Islet precursor cell (in vitro differentiated cells): ENCODE results near the gene ST8SIA6.

Experiments
- DNase-seq: peaks from one replicate; pipeline ENCODE4 v3.0.0-alpha.2; 2018

ST8SIA6 gene

GRCh38 chr10:17383801-17384555, 70.4 kb downstream of the ST8SIA6 start:
- no peak for DNase-seq

DNA sequence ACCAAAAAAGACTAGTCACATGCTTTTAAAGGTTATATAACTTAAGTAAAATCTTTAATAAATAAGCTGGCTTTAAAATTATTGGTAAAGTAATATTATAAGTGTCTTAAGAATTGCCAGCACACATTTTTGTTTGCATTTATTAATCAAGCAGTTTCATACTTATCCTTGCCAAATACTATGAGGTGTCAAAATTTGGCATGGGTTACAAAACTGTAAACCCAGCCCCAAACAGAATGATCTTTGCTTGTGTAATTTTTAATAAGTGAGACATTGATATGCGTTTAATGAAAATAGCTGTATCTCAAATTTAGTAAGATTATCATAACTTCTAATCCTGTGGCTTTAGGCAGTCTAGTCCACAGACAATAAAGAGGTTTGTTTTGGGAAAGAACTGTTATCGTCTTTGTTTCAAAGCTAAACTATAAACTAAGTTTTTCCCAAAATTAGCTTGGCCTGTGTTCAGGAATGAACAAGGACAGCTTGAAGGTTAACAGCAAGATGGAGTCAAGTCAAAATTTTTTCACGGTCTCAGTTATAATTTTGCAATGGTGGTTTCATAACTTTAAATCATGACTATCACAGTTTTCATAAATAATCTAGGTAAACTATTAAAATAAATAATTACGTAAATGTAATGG, 72.8 kb downstream of the ST8SIA6 start:
- no peak for DNase-seq

GRCh38 chr10:17380888-17381287, 73.5 kb downstream of the ST8SIA6 start:
- no peak for DNase-seq

DNA sequence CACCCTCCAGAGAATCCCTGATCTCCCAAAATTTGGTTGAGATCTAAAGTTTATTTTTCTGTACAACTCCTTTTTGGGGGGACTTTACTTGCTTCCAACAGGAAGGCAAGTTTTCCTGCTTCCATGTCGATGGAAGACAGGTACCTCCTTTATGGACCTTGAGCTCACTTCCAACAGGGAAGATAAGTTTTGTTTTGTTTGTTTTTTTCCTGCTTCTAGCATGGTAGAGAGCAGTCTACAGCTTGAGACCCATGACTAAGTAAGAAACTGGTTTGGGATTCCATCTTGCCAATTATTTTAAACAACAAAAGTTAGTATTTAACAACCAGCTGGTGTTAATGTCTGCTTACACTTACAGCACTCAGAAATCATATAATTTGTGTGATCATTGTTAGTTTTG, 74.4 kb downstream of the ST8SIA6 start:
- DNase-seq = no peak

- no peak for DNase-seq
These were observed 75.2 kb downstream of the ST8SIA6 start for GRCh38 chr10:17379151-17379690.

- no peak for DNase-seq
These were observed 78.3 kb downstream of the ST8SIA6 start for GRCh38 chr10:17375936-17376584.

DNA sequence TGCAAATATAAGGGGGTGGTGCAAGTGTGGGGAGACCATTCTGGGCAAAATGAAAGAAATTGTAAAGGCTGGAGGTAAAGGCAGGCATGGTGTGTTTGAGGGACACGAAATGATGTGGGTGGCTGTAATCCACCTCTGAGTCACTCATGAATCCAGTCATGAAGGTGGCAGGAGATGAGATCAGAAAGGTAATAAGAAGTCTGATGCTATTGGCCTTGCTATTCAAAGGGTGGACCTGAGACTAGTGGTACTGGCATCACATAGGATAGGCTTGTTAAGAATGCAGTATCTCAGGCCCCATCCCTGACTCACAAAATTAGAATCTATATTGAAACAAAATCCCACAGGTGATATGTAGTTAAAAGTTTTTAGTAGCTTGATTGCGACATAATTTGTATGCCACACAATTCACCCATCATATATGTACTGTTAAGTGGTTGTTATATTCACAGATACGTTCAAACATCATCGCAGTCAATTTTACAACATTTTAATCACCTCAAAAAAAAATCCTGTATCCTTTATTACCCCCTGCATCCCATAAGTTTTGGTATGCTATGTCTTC, 85.6 kb downstream of the ST8SIA6 start:
- no peak for DNase-seq

DNA sequence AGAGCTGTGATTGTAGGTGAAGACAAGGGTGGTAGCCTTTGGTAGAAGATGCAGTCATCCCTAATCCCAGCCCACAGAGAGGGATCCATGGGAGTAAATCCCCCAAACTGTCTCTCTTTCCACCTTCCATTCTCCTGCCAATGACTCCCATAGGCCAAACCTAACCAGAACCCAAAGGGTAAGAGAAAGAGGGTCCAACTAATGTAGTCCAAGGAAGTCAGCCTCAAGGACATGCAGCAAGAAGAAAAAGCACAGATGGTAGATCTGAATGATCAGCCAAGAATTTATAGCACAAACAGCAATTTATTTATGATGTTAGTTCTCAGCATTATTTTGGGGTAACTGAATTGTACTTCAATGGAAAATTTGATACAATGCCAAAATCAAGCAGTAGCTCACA, 87.7 kb downstream of the ST8SIA6 start:
- no peak for DNase-seq

DNA sequence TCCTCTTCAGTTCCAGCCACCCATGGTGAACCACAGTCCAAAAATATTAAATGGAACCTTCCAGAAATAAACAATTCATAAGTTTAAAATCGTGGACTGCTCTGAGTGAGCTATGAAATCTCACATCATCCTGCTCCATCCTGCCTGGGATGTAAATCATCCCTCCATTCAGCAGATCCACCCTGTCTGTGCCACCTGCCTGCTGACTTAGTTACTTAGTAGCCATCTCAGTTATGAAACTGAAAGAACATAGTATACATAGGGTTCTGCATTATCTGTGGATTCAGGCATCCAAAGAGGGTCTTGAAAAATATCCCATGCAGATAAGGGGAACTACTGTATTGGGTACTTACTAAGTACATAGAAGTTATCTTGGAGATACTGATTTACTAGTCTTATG, 89.0 kb downstream of the ST8SIA6 start:
- DNase-seq = no peak

GRCh38 chr10:17358461-17358860, 95.9 kb downstream of the ST8SIA6 start:
- DNase-seq = no peak

- no peak for DNase-seq
These were observed 96.6 kb downstream of the ST8SIA6 start for GRCh38 chr10:17357781-17358180.

GRCh38 chr10:17356820-17357219, 97.6 kb downstream of the ST8SIA6 start:
- no peak for DNase-seq

- DNase-seq = no peak
These were observed 99.6 kb downstream of the ST8SIA6 start for GRCh38 chr10:17354781-17355180.

DNA sequence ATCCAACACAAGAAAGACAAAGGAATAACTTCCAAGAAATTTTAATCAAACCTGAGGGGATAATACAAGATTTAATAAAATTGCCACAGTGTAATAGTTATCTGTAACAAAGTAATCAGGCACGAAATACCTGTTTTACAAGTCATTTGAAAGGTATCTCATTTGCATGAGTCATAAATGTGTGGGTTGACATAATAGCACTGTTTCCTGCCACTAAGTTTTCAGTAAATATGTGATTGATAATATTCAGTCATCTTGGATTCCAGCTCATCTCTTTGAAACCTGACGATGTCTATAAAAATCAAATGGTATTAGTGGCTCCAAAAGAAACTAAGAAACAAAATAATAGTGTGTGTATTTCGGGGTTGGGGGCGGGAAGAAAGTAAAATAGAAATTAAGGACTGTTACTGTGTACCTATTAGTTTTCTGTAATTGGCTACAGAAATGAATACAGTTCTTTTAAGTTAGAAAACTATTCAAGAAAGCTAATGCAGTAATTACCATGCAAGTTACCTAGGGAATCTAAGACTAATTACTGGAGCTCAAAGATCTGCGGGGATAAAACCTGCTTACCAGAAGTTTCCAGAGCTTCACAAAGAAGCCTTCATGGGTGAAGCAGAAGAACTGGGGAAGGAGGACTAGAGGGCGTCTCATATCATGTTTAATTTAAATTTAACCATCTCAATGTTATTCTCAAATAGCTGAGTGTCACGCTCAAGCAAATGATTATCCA, 100.7 kb downstream of the ST8SIA6 start:
- no peak for DNase-seq

DNA sequence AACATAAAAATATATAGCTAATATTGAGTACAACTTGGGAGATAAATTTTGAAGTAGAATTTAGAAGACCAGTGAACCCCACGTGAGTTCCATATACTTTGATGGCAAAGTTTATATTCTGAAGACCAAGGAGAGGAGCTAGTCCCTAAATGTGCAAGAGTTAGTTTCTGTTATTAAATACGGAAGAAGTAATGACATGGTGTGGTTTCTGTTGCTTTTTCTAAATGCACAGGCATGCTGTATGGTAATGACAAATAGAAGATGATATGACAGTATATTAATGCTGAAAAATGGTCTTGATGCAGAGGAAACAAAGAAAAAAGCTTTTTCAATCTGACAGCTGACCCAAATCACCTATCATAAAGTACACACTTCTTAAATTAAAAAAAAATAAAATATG, 101.8 kb downstream of the ST8SIA6 start:
- DNase-seq = no peak

- DNase-seq = no peak
These were observed 102.9 kb downstream of the ST8SIA6 start for GRCh38 chr10:17351506-17351905.

DNA sequence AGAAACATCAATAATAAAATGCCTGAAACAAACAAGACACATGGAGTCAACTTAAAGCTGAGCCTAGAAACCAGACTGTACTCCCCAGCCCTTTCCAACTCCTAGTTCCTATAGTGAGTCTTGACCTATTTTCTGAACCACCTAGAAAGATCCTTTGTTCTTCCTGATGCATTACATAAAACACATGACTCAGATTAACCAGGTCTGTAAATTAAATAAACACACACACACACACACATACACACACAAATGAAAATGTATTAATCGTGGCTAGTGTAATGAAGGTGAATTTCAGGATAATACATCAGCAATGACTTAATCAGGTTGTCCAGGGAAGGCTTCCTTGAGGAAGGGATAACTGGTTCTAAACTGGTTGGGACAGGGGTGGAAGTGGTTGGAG, 104.7 kb downstream of the ST8SIA6 start:
- no peak for DNase-seq

- DNase-seq = peak; percentile 69
These were observed 105.7 kb downstream of the ST8SIA6 start for GRCh38 chr10:17348501-17349349.

DNA sequence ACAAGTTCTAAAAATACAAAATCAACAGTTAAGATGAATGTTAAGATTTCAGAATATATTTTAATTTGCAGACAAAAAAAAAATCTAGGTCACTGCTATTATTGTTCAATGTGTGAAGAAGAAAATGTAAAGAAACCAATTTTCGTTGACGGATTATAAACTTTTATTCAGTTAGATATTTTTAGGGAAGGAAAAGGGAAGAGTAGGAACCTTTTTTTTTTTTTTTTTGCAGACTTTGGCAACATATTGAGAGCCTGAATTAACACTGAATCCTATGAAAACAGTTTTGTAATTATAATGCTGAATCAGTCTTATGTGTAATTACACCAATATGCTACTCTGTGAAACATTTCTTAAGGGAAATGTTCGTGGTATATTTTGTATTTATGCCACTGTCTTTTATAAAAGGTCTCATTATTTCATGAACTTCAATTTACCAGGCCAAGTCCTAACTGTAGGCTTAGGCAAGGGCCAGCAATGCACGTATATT, 106.3 kb downstream of the ST8SIA6 start:
- DNase-seq = no peak

DNA sequence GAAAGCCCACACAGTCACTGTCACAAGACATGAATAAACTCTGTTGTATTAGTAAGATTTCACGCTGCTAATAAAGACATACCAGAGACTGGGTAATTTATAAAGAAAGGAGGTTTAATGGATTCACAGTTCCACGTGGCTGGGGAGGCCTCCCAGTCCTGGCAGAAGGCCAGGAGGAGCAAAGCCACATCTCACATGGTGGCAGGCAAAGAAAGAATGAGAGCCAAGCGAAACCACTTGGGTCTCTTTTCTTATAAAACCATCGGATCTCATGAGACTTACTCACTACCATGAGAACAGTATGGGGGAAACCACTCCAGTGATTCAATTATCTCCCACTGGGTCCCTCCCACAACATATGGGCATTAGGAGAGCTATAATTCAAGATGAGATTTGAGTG, 110.2 kb downstream of the ST8SIA6 start:
- no peak for DNase-seq

- no peak for DNase-seq
These were observed 111.3 kb downstream of the ST8SIA6 start for GRCh38 chr10:17343118-17343517.
